Suprapubic skin (tissue), 4 donors: ENCODE data around the gene KCNA2. TPM values are rescaled to one million over a fixed set of nuclear protein-coding genes. Genes with fewer than 3 reads are reported as not detected.

Source experiments
- DNase-seq, 2 donors: peaks; one replicate each; pipeline ENCODE4 v3.0.0-alpha.2; 2019; ENCODE audit warnings: low spot score in 2 of 2
- H3K27ac ChIP-seq: fragments of 200-600 bp; sonication (generic); one replicate; pipeline ENCODE4 v1.5.1; 2019
- H3K27me3 ChIP-seq: fragments of 200-600 bp; sonication (generic); one replicate; pipeline ENCODE4 v1.5.1; 2019
- H3K36me3 ChIP-seq: fragments of 200-600 bp; sonication (generic); one replicate; pipeline ENCODE4 v1.5.1; 2019
- H3K4me1 ChIP-seq: fragments of 200-600 bp; sonication (generic); one replicate; pipeline ENCODE4 v1.5.1; 2019
- H3K4me3 ChIP-seq: fragments of 200-600 bp; sonication (generic); one replicate; pipeline ENCODE4 v1.5.1; 2019; ENCODE audit warnings: mild to moderate bottlenecking
- H3K9me3 ChIP-seq: fragments of 200-600 bp; sonication (generic); one replicate; pipeline ENCODE4 v1.5.1; 2019
- EP300 ChIP-seq: sonication (generic); formaldehyde crosslinking; IDR thresholded peaks from one replicate; pipeline ENCODE4 v1.6.1; 2017; ENCODE audit warnings: antibody characterized with exemption
- POLR2A ChIP-seq, 2 donors: fragments of 450-650 bp; IDR thresholded peaks; one replicate each; pipeline ENCODE4 v1.6.1; 2017; ENCODE audit warnings: antibody characterized with exemption in 2 of 2, mild to moderate bottlenecking in 2 of 2, moderate library complexity in 2 of 2
- POLR2AphosphoS5 ChIP-seq, 3 donors: sonication (generic); formaldehyde crosslinking; IDR thresholded peaks; one replicate each; pipeline ENCODE4 v1.6.1; 2017; ENCODE audit warnings: antibody characterized with exemption in 3 of 3
- WGBS: methylation state at CpG from one replicate; pipeline ENCODE4 v1.1.5; 2018; 5-methylcytosine and 5-hydroxymethylcytosine counted together
- total RNA-seq, 4 donors: library from RNA; depleted of rRNA; stranded (reverse); fragments of >200 nt; gene quantifications; one replicate each; pipeline ENCODE4 v1.1.0, GENCODE V29; 2016
- TF ChIP-seq, protein P1 (sequence below), 2 donors: fragments of 200-600 bp in 1 of 2; fragments of 450-650 bp in 1 of 2; sonication (generic) in 1 of 2; IDR thresholded peaks; one replicate each; pipeline ENCODE4 v1.5.1; 2016 to 2019; ENCODE audit warnings: antibody characterized with exemption in 2 of 2, mild to moderate bottlenecking in 1 of 2, moderate library complexity in 1 of 2

Gene KCNA2
- total RNA-seq, 4 donors from 2014 or later, result 0.34 to 0.97 (median 0.54) TPM

DNA sequence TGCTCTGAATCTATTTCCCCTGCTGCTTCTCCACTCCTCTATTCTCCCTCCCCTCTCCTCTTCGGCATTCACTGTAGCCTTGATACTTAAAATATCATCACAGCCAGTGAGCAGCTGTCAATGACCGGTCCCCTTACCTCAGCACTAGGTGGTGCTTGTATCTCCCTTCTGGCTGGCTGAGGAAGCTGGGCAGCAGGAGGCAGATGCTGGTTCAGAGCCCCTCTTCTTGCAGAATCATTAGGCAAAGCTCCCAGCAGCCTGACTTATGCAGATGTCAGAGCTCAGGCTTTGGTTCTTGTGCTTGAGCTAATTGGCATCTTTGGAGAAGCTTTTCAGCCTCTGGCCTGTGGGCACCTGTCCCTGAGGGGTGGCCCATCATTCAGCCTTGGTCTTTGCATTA lies 31.9 kb upstream of the KCNA2 start:
- DNase-seq, result no peak
- Histone ChIP-seq H3K27ac (no peak overlapping the region), H3K36me3 (no peaks in the 10 kb centered on the region), H3K27me3 (peaks cover 3% of the 10 kb centered on the region), H3K4me3 (no peak overlapping the region), H3K9me3 (no peaks in the 10 kb centered on the region), H3K4me1 (peaks cover 25% of the 10 kb centered on the region)
- 91% methylated on average over 2 of the region's 2 CpGs for WGBS
- TF ChIP-seq, protein P1, sequence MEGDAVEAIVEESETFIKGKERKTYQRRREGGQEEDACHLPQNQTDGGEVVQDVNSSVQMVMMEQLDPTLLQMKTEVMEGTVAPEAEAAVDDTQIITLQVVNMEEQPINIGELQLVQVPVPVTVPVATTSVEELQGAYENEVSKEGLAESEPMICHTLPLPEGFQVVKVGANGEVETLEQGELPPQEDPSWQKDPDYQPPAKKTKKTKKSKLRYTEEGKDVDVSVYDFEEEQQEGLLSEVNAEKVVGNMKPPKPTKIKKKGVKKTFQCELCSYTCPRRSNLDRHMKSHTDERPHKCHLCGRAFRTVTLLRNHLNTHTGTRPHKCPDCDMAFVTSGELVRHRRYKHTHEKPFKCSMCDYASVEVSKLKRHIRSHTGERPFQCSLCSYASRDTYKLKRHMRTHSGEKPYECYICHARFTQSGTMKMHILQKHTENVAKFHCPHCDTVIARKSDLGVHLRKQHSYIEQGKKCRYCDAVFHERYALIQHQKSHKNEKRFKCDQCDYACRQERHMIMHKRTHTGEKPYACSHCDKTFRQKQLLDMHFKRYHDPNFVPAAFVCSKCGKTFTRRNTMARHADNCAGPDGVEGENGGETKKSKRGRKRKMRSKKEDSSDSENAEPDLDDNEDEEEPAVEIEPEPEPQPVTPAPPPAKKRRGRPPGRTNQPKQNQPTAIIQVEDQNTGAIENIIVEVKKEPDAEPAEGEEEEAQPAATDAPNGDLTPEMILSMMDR (IDR thresholded peaks at IDR 0.05), result no peak
- TF ChIP-seq POLR2A (IDR thresholded peaks at IDR 0.05), result no peak
- TF ChIP-seq POLR2AphosphoS5 (IDR thresholded peaks at IDR 0.05), result no peak
- TF ChIP-seq EP300, result no peak

DNA sequence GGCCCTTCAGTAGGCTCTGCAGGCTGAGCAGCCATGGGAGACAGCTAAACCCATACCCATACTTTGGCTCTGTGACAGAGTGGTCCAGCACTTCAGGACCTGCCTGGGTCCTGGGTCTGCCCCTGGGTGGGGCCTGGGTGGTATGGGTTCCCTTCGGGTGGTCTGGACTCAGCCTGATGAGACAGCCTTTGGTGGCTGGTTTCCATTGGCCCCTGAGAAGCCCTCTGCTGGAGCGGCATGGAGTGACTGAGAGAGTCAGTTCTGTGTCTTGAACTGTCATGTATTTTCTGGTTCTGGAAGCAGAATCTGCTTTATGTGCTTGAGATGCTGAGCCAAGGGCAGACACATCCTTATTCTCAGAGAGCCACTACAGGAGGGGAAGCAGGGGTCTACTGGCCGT lies 31.3 kb upstream of the KCNA2 start:
- no peak overlapping the region for H3K27ac ChIP-seq
- WGBS, result 72% methylated on average over 3 of the region's 3 CpGs
- TF ChIP-seq, protein P1 (IDR thresholded peaks at IDR 0.05), result no peak
- TF ChIP-seq POLR2A (IDR thresholded peaks at IDR 0.05), result no peak
- TF ChIP-seq EP300, result no peak
- no peak for TF ChIP-seq POLR2AphosphoS5 (IDR thresholded peaks at IDR 0.05)

DNA sequence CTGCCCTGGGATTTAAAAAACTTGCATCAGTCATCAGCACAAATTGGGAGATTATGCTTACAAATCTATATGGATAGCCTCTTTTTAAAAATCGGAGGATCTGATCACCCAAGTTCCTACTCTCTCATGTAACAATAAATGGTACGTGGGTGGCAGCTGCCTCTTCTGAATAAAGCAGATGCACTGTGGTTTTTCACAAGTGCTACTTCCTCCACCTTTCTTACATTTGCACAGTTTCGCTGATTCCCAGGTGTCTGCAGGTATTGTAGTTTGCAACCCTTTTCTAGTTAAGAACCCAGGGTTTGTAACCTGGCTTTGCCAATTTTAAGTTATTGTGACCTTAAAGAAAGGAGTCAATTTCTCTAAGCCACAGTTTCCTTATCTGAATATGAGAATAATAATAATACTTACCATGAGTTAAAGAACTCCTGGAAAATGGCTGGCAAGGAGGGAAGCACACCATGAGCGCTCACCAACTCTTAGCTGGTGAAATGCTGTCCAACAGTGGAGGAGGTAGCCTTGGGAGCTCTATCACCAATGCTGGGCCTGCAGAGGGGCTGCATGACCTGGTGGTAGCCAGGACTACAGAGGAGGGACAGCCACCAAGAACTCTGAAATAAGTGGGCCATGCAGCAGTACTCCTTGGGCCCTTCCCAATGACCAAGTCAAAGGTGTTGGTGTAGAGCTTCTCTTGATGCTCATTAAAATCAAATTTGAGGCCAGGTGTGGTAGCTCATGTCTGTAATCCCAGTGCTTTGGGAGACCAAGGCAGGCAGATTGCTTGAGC lies 30.2 kb upstream of the KCNA2 start:
- no peak overlapping the region for H3K4me3 ChIP-seq
- 82% methylated on average over 4 of the region's 4 CpGs for WGBS
- no peak for DNase-seq
- peaks cover 25% of the 10 kb centered on the region for H3K4me1 ChIP-seq
- H3K27me3 ChIP-seq, result peaks cover 3% of the 10 kb centered on the region
- TF ChIP-seq, protein P1 (IDR thresholded peaks at IDR 0.05), result no peak
- no peak overlapping the region for H3K27ac ChIP-seq
- H3K9me3 ChIP-seq, result no peaks in the 10 kb centered on the region
- H3K36me3 ChIP-seq, result no peaks in the 10 kb centered on the region

More for the DNA sequence above, 31.3 kb upstream of the KCNA2 start:
- Histone ChIP-seq H3K9me3 (no peaks in the 10 kb centered on the region), H3K4me3 (no peak overlapping the region), H3K27me3 (peaks cover 3% of the 10 kb centered on the region), H3K36me3 (no peaks in the 10 kb centered on the region), H3K4me1 (peaks cover 25% of the 10 kb centered on the region)
- no peak for DNase-seq

DNA sequence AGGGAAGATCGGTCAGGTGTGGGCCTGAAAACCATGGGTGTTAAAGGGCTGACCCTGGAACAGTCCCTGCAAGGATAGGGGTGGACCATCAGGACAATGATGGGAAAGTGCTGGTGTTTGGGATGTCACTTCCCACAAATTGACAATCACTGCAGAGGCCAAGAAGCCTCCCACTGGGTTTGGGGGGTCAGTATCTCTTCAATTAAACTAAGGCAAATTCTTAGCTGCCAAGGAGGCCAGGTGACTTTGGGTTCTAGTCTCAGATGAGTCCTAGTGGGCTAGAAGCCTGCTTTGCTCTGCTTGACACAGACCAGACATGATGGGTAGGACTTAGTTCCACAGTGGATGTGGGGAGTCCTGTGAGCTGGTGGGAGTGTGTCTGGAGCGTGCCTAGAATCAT lies 29.3 kb upstream of the KCNA2 start:
- Histone ChIP-seq H3K27me3 (peaks cover 3% of the 10 kb centered on the region), H3K4me3 (no peak overlapping the region), H3K27ac (no peak overlapping the region), H3K36me3 (no peaks in the 10 kb centered on the region), H3K9me3 (no peaks in the 10 kb centered on the region), H3K4me1 (peaks cover 27% of the 10 kb centered on the region)
- TF ChIP-seq EP300 (no peak), POLR2A (IDR thresholded peaks at IDR 0.05) (no peak), POLR2AphosphoS5 (IDR thresholded peaks at IDR 0.05) (no peak)
- TF ChIP-seq, protein P1 (IDR thresholded peaks at IDR 0.05), result no peak
- WGBS, result 87% methylated on average over 2 of the region's 2 CpGs
- no peak for DNase-seq

DNA sequence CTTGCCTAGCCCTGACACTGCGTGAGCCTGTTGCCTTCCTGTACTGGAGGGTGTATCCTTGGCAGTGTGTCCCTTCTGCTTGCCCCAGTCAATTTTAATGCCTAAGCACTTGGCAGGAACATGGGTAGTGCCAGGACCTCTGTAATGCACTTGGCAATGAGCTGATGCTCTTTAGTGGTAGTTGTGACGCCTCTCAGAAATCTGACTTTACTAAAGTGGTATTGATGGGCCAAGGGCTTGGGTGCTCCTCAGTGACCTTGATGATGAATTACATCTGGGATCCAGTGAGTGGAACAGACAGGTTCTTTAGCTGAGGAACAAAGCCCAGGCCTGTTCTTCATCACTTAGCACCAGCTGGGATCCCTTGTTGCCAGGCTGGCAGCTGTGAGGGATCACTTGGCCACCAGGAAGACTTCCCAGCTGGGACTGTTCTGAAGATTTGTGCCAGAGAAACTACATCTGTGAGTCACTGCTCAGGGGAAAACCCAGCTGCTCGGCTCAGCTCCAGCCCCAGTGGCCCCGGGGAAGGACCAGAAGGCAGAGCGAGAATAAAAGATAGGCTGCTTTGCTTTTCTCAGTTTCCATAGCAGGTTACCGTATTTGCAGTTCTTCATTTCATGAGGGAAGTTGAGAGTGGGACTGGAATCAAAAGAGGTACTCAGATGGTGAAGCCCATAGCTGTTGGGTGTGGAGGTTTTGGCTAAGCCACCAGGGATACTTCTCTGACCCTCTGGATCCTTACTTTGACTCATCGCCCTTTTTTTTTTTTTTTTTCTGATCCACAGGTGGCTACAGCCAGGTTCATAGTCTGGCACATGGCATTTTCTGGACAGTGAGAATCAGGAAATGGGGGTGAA lies 28.5 kb upstream of the KCNA2 start:
- H3K4me1 ChIP-seq, result peaks cover 21% of the 10 kb centered on the region
- H3K36me3 ChIP-seq, result no peaks in the 10 kb centered on the region
- H3K9me3 ChIP-seq, result no peaks in the 10 kb centered on the region
- H3K27me3 ChIP-seq, result no peaks in the 10 kb centered on the region
- H3K4me3 ChIP-seq, result no peak overlapping the region
- H3K27ac ChIP-seq, result no peak overlapping the region
- TF ChIP-seq POLR2A (IDR thresholded peaks at IDR 0.05) (no peak), POLR2AphosphoS5 (IDR thresholded peaks at IDR 0.05) (no peak), EP300 (no peak)
- TF ChIP-seq, protein P1 (IDR thresholded peaks at IDR 0.05), result no peak
- 18% methylated on average over 6 of the region's 7 CpGs for WGBS
- DNase-seq, result no peak
